HG03521 (cell line): ENCODE data around the gene IPPK.

ENCODE experiments used
- ATAC-seq: cut with Tn5 transposase; IDR thresholded peaks from one replicate; pipeline ENCODE4 v1.9.1; 2021; ENCODE audit warnings: mild to moderate bottlenecking, moderate library complexity; ENCODE audit not compliant: unreplicated experiment

The IPPK gene

DNA sequence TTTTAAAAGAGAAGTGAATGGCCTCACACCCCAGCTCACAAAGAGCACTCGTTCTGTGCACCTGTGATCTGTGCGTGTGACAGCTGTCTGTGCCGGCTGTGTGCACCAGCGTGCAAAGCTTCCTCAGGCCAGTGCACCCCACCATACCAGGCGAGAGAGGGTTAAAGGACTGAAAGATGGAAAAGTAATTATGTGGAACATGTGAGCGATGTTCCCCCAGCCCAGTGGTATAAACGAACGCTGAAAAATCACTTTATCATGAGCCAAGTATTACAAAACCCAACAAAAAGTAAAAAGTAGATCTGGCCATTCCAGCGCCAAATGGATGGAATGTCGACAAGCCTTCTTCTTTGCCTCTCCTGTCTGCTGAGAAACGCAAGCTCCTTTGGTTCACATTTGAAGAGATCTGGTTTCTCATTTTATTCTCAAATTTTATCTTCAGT, 53.7 kb downstream of the IPPK start:
- ATAC-seq, result no peak

DNA sequence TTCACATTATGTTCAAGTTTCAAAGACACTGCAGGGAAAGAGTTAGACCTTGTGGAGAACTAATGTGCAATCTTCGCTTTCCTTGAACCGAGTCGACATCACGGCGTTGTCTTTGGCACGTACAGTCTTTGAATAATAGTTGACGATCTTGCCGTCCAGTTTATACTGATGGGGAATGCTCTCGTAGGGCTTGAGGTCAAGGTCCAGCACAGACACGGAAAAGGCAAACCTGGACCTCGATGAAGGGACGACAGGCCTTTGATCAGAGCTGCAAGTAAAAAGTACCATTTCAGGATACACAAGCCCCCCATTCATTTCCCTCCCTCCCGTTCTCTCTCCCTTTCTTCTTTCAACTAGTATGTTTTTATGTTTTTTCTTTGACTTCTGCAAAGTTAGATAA, 54.1 kb downstream of the IPPK start:
- no peak for ATAC-seq

DNA sequence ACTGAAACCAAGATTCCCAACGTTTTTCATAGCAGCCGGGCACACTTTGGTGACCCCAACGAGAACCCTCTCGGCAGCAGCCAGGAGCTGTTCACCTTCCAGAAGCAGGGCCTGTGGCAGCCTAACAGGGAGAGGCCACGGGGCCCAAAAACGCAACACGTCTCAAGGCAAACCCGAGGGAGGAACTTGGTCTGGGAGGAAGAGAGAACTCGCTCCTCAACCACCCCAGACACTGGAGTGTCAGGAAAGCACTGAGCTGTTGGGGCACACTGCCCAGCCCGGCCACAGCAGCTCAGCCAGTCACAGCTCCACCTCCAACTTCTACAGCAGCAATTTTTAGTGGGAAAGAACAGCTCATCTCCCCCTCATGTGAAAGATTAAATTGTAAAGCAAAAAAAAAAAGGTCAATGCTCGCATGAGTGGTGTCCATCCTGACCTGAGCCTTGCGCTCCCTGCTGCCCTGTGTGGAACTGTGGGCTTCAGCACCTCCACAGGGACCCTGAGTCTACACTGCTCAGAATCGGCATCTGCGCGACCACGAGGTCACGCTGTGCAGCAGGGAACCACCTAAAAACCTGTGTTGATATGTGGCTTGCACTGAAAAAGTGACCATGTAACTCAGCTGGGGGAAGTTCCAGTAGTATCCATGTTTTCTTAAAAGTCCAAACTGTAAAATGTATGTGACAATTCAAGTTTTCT, 55.0 kb downstream of the IPPK start:
- ATAC-seq, result no peak

DNA sequence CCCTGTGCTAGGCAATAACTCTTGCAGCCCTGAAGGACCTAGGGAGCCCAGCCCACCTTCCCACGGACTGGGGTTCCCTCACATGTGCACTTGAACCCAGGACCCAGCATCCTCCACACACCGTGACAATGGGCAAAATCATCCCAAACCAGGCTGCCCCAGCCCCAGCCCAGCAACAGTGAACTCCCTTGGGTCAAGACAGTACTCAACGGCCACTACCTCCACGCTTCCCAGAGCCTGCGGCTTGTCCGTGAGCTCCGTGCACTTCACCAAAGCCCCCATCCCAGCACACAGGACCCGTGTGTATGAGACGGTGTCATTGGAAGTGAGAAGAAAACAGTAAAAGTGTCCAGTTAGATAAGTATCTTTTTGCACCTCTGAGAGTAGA, 55.8 kb downstream of the IPPK start:
- ATAC-seq, result no peak

DNA sequence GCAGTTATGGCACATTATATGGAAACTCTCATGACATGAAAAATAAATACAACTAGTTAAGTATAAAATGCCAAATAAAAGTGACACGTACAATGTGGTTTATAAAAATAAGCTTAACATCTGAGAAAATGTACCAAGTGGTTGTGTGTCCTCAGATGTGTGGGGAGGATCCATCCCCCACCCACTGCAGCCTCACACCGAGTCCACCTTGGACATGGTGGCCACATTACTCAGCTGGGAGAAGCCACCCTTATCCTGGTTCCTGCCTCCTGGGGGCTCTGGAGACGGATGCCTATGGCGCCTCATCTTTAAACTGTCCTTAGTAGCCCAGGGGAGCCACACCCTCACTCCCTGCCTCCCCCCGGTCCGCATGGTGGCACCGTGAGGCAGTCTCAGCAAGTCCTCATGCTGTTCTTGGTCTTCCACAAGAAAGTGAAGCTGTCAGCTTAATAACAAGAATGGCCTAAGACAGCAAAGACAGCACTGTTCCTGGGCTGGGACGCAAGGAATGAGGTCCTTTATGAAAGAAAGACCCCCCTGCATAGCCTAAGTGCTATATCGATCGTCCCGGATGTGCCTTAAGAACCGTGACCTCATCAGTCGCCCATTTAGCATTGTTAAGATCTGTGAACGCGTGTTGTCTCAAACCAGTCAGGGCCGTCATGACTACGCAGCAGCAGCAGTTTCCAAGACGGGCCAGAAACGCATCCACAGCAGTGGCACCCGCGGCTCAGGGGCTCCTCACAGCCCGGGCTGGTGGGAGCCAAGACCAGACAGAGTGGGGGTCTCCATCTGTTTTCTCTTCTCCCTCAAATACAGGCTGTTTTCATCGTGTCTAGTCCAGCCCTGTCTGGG, 56.4 kb downstream of the IPPK start:
- no peak for ATAC-seq

DNA sequence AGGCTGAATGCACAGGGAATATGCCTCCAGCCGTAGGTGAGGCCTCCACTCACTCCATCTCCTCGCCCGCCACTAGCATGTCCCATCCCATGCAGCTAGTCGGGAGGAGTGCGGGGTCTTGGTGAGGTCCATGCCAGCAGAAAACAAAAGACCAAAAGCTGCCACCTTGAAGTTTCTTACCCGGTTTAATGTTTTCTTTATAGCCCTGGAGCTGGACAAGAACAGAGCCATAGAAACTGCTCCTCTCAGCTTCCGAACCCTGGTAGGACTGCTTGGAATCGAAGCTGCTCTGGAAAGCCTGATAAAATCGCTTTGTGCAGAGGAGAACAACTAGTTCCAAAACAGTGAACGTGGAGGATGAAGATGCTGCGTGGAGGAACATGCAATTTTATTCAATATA, 57.1 kb downstream of the IPPK start:
- ATAC-seq, result no peak

DNA sequence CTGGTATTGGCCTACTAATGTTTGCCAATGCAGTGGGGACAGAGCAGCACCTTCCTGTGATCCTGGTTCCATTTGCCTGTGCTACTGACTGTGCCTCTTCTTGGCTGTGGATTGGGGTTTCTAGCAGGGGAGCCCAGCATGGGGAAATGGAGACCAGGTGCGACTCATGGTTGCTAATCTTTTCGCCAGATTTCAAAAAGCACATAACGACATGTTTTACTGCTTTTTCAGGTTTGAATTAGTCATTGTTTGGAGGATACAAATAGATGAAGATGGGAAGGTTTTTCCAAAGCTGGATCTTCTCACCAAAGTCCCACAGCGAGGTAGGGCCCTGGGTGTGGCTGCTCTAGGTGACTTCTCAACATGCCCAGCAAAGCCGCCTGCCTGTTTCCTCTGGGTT, 57.6 kb downstream of the IPPK start:
- ATAC-seq, result no peak

GRCh38 chr9:92611621-92612285, 58.2 kb downstream of the IPPK start:
- ATAC-seq, result no peak

DNA sequence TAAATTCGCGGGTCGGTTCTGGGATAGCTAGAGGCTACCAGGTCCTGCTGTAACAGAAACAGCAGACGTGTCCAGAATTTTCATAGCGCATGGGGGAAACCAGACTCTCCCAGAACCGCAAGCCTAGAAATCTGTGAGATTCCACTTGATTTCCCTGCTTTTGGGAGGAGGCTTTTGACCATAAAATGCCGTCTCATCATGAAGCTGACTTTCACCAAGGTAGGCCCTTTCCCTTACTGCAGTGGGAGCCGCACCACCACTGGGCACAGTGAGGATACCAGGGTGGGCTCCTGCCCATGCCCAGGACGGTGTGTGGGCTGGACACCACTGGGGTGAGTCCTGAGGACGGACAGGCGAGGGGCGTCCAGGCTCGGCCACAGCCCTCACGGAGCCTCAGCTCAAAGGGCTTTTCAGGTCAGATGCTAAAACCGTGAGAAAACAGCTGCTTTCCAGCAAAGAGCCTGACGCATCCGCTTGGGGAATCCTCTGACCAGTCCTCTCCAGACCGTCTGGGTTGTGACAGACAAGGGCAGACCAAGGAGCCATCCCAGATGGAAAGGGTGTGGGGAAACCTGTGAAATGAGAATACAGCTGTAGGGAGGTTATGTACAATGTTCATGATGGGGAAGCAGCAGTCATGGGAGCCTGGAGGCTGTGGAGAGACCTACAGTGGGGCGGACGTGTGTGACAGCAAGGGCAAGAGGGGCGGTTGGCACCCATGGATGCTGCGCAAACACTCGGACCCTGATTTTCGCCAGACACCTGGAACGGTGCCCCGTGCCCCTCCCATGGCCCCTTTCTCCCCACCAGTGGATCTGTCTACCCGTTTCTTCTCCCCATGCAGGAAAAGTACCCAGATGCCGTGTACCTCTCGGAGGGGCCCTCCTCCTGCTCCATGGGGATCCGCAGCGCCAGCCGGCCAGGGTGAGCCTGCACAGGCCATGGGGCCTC, 59.2 kb downstream of the IPPK start:
- no peak for ATAC-seq

- ATAC-seq, result no peak
Observed at GRCh38 chr9:92608909-92609445, 61.0 kb downstream of the IPPK start.

- no peak for ATAC-seq
Observed at GRCh38 chr9:92608241-92608908, 61.6 kb downstream of the IPPK start.

- no peak for ATAC-seq
Observed at GRCh38 chr9:92607773-92608172, 62.2 kb downstream of the IPPK start.

DNA sequence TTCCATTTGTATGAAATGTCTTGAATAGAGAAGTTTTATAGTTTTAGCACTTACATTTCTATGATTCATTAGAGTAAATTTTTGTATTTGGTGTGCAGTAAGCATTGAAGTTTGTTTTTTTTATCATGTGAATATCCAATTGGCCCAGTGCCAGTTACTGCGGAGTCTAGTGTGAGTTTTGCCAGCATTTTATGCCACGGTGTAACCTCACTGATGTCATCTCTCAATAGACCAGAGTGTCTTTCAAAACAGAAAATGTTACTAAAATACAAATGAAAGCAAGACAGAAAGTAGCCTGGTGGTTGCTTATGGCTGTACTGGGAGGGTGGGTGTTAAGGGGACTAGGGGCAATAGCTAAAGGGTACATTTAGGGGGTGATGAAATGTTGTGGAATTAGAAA, 62.8 kb downstream of the IPPK start:
- ATAC-seq, result no peak

DNA sequence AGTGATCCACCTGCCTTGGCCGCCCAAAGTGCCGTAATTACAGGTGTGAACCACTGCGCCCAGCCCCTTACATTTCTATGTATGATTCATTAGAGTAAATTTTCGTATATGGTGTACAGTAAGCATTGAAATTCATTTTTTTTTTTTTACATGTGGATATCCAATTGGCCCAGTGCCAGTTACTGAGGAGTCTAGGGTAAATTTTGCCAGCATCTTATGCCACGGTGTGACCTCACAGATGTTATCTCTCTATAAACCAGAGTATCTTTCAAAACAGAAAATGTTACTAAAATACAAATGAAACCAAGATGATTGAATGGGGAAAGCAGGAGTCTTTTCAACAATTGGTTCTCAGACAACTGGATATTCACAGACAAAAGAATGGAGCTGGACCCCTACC, 64.7 kb downstream of the IPPK start:
- ATAC-seq, result no peak

DNA sequence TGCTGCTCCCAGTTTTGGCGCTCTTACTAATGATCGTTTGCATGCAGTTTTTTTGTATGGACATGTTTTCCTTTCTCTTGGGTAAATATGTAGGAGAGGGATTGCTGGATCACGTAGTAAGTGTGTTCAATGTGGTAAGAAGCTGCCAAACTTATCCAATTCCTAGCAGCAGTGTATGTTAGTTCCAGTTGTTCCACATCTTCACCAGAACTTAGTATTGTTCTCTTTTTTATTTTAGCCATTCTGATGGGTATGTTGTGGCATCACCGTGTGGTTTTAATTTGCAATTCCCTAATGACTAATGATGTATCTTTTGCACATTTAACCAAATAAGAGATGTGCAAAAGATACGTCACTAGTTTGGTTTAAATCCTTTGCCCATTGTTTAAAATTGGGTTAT, 65.9 kb downstream of the IPPK start:
- ATAC-seq, result no peak

DNA sequence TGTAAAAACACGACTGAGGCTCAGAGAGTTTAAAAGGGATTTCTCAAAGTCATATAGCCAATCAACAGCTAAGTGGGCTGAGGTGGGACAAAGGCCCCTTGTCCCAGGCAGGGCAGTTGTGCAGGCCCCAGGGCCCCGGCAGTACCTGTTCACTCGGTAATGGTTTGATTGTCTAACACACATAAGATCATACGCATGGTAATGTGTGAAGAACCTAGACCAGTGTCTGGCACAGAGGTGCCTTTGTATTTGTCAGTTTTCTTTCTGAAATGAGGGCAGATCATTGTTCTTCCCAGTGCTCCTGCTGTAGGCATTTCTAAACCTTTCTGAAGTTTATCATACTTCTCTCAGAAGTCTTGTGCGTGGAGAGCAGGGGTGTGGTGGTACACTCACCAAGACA, 66.8 kb downstream of the IPPK start:
- ATAC-seq, result no peak

DNA sequence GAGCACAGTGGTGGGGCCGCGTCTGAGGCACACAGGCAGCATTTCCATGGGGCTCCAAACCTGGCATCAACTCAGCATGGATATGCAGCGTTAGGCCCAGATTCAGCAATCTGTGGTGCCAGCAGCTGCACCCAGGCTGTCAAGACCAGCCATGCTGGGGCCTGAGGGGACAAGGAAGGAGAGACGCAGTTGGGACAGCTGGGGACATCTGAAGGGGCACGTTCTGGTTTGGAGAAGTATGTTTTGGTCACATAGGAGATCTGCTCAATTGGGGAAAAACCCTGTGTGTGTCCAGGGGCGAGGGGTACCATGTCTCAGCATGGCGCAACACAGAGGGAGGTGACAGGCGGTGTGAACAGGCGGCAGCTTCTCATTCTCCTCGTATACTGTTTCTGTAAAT, 67.5 kb downstream of the IPPK start:
- ATAC-seq, result no peak

GRCh38 chr9:92601451-92601850, 68.5 kb downstream of the IPPK start:
- ATAC-seq, result no peak

DNA sequence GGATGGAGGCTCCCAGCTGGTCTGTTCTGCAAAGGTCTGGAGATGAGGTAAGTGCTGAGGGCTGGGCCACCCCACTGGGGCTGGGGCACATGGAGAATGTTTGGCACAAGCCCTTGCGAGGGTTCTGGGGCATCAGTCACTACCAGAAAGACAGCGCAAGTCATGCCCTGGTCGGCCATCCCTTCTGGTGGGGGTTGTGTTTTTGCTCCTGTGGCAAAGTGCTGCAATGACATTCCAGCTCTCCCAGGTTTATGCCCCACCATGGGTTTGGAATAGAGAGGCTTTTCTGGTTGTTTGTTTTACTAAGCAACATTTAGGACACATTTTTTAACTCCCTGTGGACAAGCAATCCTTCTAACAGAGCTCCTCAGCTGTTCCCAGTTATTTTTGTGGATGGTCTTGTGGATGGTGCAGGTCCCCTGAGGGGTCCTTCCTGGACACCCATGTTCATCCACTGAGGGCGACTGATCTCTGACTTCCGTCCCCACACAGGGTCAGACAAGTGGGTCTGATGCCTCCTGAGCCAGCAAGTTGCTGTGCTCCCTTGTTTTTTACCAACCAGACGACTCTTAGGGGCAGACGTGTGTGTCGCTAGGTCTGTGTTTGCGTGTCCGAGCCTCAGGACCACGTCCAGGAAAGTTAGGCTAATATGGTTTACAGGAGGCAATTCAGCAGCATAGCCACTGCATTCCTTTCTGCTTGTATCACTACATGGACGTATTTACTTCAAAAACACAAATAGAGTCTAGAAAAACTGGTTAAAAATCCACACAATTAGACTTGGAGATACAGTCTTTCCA, 69.3 kb downstream of the IPPK start:
- ATAC-seq, result no peak
